ENCODE results near the gene TMEM229B.

GRCh38 chr14:67532998-67533753 lies 44.7 kb upstream of the TMEM229B start, which contains the start of gene PLEKHH1:
- TF ChIP-seq CTCF (conservative IDR thresholded peaks at IDR 0.05) (no peak), EZH2 (IDR thresholded peaks at IDR 0.05; ENCODE audit: low read depth) (no peak)
